ENCODE data around the gene CCER1. TPM values are rescaled to one million over a fixed set of nuclear protein-coding genes. Genes with fewer than 3 reads are reported as not detected.

Gene CCER1
- total RNA-seq, 2 experiments from 2014 or later = not detected

DNA sequence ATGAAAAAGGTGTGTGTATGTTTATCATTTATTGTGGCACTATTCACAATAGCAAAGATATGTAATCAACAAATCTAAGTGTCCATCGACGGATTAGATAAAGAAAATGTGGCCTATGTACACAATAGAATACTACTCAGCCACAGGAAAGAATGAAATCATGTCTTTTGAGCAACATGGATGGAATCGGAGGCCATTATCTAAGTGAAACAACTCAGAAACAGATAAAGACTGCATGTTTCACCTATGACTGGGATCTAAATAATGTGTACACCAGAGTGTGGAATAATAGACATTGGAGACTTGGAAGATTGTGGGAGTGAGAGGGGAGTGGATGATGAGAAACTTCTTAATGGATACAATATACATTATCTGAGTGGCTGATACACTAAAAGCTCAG lies 44.0 kb downstream of the CCER1 start:
- Mint-ChIP-seq H3K9me3 (no peaks in the 10 kb centered on the region), H3K4me1 (ENCODE audit: low read depth) (no peaks in the 10 kb centered on the region), H3K27ac (no peak overlapping the region), H3K36me3 (ENCODE audit: low read depth) (no peaks in the 10 kb centered on the region), H3K27me3 (ENCODE audit: low read depth) (peaks cover 7% of the 10 kb centered on the region), H3K4me3 (no peak overlapping the region)
- intact Hi-C loops (cut with micrococcal nuclease) = no loop called here
- CTCF ChIA-PET = interaction anchor here (0.7 to 1.2 kb wide), 2 partner anchors 10 to 17 kb away, joined by 3 read pairs; no protein-coding TSS in a partner anchor
- DNase-seq = no peak

DNA sequence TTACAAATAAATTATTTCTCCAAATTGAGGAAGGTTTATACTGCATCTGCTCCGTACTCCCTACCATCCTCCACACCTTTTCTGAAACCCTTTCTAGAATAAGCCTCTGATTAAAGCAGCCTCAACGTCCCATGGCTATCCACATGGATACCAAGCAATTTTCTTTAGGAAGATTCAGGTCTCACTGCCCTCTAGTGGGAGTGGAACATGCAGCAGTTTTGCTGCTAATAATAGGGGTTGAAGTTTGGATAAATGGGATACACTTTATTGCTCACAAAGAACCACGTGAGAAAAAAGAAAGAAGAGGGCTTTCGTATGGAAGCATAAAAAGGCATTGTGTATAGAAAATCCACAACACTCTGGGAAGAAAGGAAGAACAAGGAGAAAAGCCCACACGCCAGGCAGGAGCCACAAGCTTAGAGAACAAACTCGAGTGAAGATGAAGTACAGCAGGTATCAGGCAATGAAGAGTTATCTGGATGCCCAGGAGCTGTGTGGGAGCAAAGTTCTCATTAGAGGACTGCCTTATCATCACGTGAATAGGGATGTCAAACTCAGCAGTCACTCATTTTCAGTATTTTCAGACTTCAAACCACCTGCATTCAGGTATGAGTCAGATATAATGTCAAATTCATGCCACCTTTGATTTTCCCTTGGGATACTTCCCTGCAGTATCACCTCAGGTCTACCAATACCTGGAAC lies 45.8 kb downstream of the CCER1 start:
- CTCF ChIA-PET = interaction anchor here (1.2 kb wide), 1 partner anchor 11 kb away, joined by 6 read pairs; no protein-coding TSS in a partner anchor
- no peak for DNase-seq
- Mint-ChIP-seq H3K9me3 (no peaks in the 10 kb centered on the region), H3K4me1 (ENCODE audit: low read depth) (no peaks in the 10 kb centered on the region), H3K4me3 (no peak overlapping the region), H3K27me3 (ENCODE audit: low read depth) (peaks cover 7% of the 10 kb centered on the region), H3K27ac (no peak overlapping the region), H3K36me3 (ENCODE audit: low read depth) (no peaks in the 10 kb centered on the region)
- intact Hi-C loops (cut with micrococcal nuclease) = no loop called here

DNA sequence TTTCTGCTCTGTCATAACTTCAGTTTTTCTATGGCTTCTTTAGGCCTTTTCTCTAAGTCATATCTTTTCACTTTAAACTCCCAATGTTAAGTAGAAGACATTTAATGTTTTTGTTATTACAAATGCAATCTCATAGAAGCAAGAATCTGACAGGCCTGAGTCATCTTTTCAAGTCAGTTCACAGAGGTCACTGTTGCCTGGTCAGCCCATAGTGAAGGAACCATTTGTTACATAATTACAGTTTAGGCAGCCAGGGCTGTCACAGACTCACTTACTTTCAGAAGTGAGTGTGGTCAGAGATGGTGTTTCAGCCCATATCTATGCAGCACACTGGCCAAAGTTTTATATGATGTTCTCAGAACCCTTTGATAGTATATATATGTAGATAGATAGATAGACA lies 46.5 kb downstream of the CCER1 start:
- Mint-ChIP-seq H3K9me3 (no peaks in the 10 kb centered on the region), H3K36me3 (ENCODE audit: low read depth) (no peaks in the 10 kb centered on the region), H3K27ac (no peak overlapping the region), H3K4me1 (ENCODE audit: low read depth) (no peaks in the 10 kb centered on the region), H3K27me3 (ENCODE audit: low read depth) (peaks cover 7% of the 10 kb centered on the region), H3K4me3 (no peak overlapping the region)
- no peak for DNase-seq
- CTCF ChIA-PET = interaction anchor here (1.2 kb wide), 1 partner anchor 84 kb away, joined by 3 read pairs; no protein-coding TSS in a partner anchor
- intact Hi-C loops (cut with micrococcal nuclease) = no loop called here

DNA sequence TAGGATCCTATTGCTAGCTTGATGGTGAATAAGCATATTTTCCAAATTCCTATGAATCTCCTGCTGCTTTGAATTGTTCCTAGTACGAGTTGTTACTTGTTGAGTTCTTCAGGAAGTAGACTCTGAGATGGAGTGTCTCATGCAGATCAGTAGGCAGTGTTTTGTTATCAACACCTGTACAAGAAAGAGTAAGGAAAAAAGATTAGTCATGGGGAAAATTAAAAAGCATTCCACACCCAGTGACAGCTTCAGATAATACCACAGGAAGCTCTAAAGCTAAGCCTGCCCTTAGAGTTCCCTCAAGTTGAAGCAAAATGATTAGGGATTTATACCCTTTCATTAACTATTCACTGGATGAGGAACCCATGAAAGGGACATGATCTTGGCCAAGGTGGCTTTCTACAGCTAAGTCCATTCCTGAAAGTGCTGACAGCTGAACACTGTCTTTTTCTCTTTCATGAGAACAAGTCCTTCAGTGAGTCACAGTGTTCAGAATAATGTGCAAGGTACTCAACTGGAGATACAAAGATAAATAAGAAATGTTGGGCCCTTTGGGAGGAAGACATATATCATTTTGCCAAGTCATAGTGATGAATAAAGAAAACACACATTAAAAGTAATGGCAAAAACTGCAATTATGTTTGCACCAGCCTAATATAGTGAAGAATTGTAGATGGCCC lies 49.1 kb downstream of the CCER1 start:
- intact Hi-C loops (cut with micrococcal nuclease) = no loop called here
- CTCF ChIA-PET = interaction anchor here (1.0 kb wide), 1 partner anchor 40 kb away, joined by 9 read pairs; no protein-coding TSS in a partner anchor
- Mint-ChIP-seq H3K9me3 (no peaks in the 10 kb centered on the region), H3K36me3 (ENCODE audit: low read depth) (no peaks in the 10 kb centered on the region), H3K4me3 (no peak overlapping the region), H3K27ac (no peak overlapping the region), H3K4me1 (ENCODE audit: low read depth) (no peaks in the 10 kb centered on the region), H3K27me3 (ENCODE audit: low read depth) (peaks cover 3% of the 10 kb centered on the region)
- no peak for DNase-seq

DNA sequence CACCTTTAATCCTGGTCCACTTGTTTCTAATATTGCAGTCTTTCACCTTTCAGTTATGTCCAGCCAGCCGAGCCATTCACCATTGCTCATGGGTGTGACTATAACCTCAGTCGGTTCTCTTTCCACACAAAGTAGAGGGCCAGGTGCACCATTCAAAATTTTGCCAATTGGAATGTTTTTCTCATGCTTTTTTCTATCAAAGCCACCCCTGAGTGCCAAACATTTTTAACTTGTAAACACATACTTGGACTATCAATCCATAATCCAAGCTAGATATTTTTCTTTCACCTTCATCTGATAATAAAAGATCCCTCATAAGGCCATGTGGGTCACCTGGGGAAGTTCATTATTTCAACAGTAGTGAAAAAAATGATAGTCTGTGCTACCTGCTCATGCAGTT lies 52.4 kb downstream of the CCER1 start:
- intact Hi-C loops (cut with micrococcal nuclease) = no loop called here

More for the DNA sequence above, 52.4 kb downstream of the CCER1 start:
- no peak overlapping the region for H3K4me3 Mint-ChIP-seq
- H3K4me1 Mint-ChIP-seq (ENCODE audit: low read depth) = no peaks in the 10 kb centered on the region
- H3K27me3 Mint-ChIP-seq (ENCODE audit: low read depth) = peaks cover 2% of the 10 kb centered on the region
- no peaks in the 10 kb centered on the region for H3K9me3 Mint-ChIP-seq
- CTCF ChIA-PET = no interaction called here
- no peak overlapping the region for H3K27ac Mint-ChIP-seq
- no peak for DNase-seq
- no peaks in the 10 kb centered on the region for H3K36me3 Mint-ChIP-seq (ENCODE audit: low read depth)

Other genes with a start within 250 kb of the CCER1 start
- not detected for gene EPYC, start 49.8 kb upstream of the CCER1 start, total RNA-seq
- gene KERA, start 102.8 kb upstream of the CCER1 start, total RNA-seq = not detected
- gene LUM, start 156.3 kb upstream of the CCER1 start, total RNA-seq = not detected
- gene DCN, start 227.6 kb upstream of the CCER1 start, total RNA-seq = not detected

All from activated naive CD4-positive, alpha-beta T cell treated with anti-CD3 and anti-CD28 coated beads for 36 hours (primary cell).